SK-N-SH (cell line): Measurements from ENCODE around the gene FAM83F.

Source experiments
- CTCF ChIP-seq: fragments of 200-600 bp; sonication (generic); IDR thresholded peaks from 2 replicates; pipeline ENCODE4 v1.6.1; 2017; ENCODE audit warnings: antibody characterized with exemption, mild to moderate bottlenecking, moderate library complexity
- ELF1 ChIP-seq: IDR thresholded peaks from 2 replicates; pipeline ENCODE4 v1.4.0; 2012
- EP300 ChIP-seq, 2 experiments: IDR thresholded peaks; 2 replicates each; pipeline versions ENCODE4 v1.4.0 to v1.6.1; 2012; ENCODE audit warnings: borderline replicate concordance in 1 of 2, low read depth in 1 of 2, low read length in 1 of 2
- RAD21 ChIP-seq: IDR thresholded peaks from 2 replicates; pipeline ENCODE4 v1.6.1; 2012; ENCODE audit warnings: mild to moderate bottlenecking, low read length
- TAF1 ChIP-seq: IDR thresholded peaks from 2 replicates; pipeline ENCODE4 v1.6.1; 2012; ENCODE audit warnings: low read depth, mild to moderate bottlenecking, low read length, moderate library complexity, borderline replicate concordance

- TF ChIP-seq ELF1 (no peak), RAD21 (no peak), CTCF (no peak), TAF1 (no peak), EP300 (IDR thresholded peaks at IDR 0.05; ENCODE audit: borderline replicate concordance in 1 of 2, low read depth in 1 of 2, low read length in 1 of 2) (no peak)
These were observed 651 bp upstream of the FAM83F start for GRCh38 chr22:39994041-39994565.
